Endodermal cell (in vitro differentiated cells): Measurements from ENCODE around the gene HSF2BP. TPM values are rescaled to one million over a fixed set of nuclear protein-coding genes. Genes with fewer than 3 reads are reported as not detected.

ENCODE experiments used
- DNase-seq: peaks from one replicate; pipeline ENCODE4 v3.0.0-alpha.2; 2017
- H3K27ac ChIP-seq: 2 replicates; pipeline ENCODE4 v1.5.1; 2013; ENCODE audit warnings: mild to moderate bottlenecking, low read depth, low read length, moderate library complexity
- H3K27me3 ChIP-seq: 2 replicates; pipeline ENCODE4 v1.6.1; 2013; ENCODE audit warnings: mild to moderate bottlenecking, low read length, moderate library complexity; ENCODE audit not compliant: insufficient read depth, control insufficient read depth, poor library complexity, severe bottlenecking
- H3K36me3 ChIP-seq: 2 replicates; pipeline ENCODE4 v1.7.0; 2013; ENCODE audit warnings: mild to moderate bottlenecking, low read length, moderate library complexity; ENCODE audit not compliant: control insufficient read depth, insufficient read depth
- H3K4me1 ChIP-seq: one replicate; pipeline ENCODE4 v1.7.0; 2013; ENCODE audit warnings: low read length; ENCODE audit not compliant: control insufficient read depth, insufficient read depth
- H3K4me3 ChIP-seq: 2 replicates; pipeline ENCODE4 v1.5.1; 2013; ENCODE audit warnings: mild to moderate bottlenecking, low read length, moderate library complexity
- H3K9ac ChIP-seq: 2 replicates; pipeline ENCODE4 v1.6.1; 2013; ENCODE audit warnings: mild to moderate bottlenecking, low read length, moderate library complexity; ENCODE audit not compliant: poor library complexity, severe bottlenecking; ENCODE audit errors: extremely low read depth
- H3K9me3 ChIP-seq: 2 replicates; pipeline ENCODE4 v1.6.1; 2013; ENCODE audit warnings: mild to moderate bottlenecking, low read length, moderate library complexity; ENCODE audit not compliant: control insufficient read depth
- H3K27ac Mint-ChIP-seq: 2 replicates; pipeline ENCODE4 v1.8.0; 2020; ENCODE audit warnings: mixed read lengths
- H3K27me3 Mint-ChIP-seq: 2 replicates; pipeline ENCODE4 v1.8.0; 2021; ENCODE audit warnings: mild to moderate bottlenecking, mixed read lengths; ENCODE audit not compliant: insufficient read depth
- H3K36me3 Mint-ChIP-seq: 2 replicates; pipeline ENCODE4 v1.8.0; 2020; ENCODE audit warnings: low read depth, mixed read lengths
- H3K4me1 Mint-ChIP-seq: 2 replicates; pipeline ENCODE4 v1.8.0; 2020; ENCODE audit warnings: mixed read lengths
- H3K4me3 Mint-ChIP-seq: 2 replicates; pipeline ENCODE4 v1.8.0; 2020; ENCODE audit warnings: mild to moderate bottlenecking, moderate library complexity, mixed read lengths
- H3K9me3 Mint-ChIP-seq: 2 replicates; pipeline ENCODE4 v1.8.0; 2020; ENCODE audit warnings: mild to moderate bottlenecking, mixed read lengths
- CTCF ChIP-seq: fragments of 200-600 bp; sonication (generic); conservative IDR thresholded peaks from 2 replicates; pipeline ENCODE4 v1.5.0; 2021; ENCODE audit warnings: antibody characterized with exemption, mild to moderate bottlenecking
- whole genome bisulfite sequencing, 2 experiments: methylation state at CpG; one replicate each; pipeline versions ENCODE4 v1.1.5 to v1.1.7; 2013; ENCODE audit warnings: missing lambda C conversion rate in 2 of 2, mixed read lengths in 1 of 2; ENCODE audit not compliant: insufficient coverage in 1 of 2, insufficient read length in 1 of 2; 5-methylcytosine and 5-hydroxymethylcytosine counted together
- total RNA-seq, 2 donors: library from RNA; stranded (reverse); fragmentation: NEBNext Ultra II Directional in 1 of 2; extraction: Animal tissue kit (Norgen Biotek cat#: 25700) in 1 of 2; gene quantifications; 2 replicates in 1 of 2; 3 replicates in 1 of 2; pipeline ENCODE4 v1.2.1, GENCODE V29; 2021

The HSF2BP gene
- total RNA-seq, 2 donors from 2014 or later: 1.7 to 1.9 TPM

- Histone ChIP-seq H3K27ac (no peak overlapping the region), H3K9me3 (peaks cover 27% of the 10 kb centered on the region), H3K4me1 (no peaks in the 10 kb centered on the region), H3K4me3 (no peak overlapping the region), H3K36me3 (no peaks in the 10 kb centered on the region), H3K27me3 (no peaks in the 10 kb centered on the region), H3K9ac (no peak overlapping the region)
- no peak for TF ChIP-seq CTCF
- peaks cover 3% of the 10 kb centered on the region for H3K27me3 Mint-ChIP-seq
- H3K4me3 Mint-ChIP-seq: no peak overlapping the region
- H3K4me1 Mint-ChIP-seq: peaks cover 4% of the 10 kb centered on the region
- peaks cover 17% of the 10 kb centered on the region for H3K36me3 Mint-ChIP-seq
- peaks cover 28% of the 10 kb centered on the region for H3K9me3 Mint-ChIP-seq
- no peak for DNase-seq
- WGBS, 2 experiments: 94% methylated on average over 2 of the region's 2 CpGs; no CpG with 5 or more reads in 1 of the 2 experiments
- no peak overlapping the region for H3K27ac Mint-ChIP-seq
Measured at GRCh38 chr21:43623588-43623987, 35.7 kb downstream of the HSF2BP start.

GRCh38 chr21:43622796-43623195, 36.5 kb downstream of the HSF2BP start:
- no peak for TF ChIP-seq CTCF
- no peaks in the 10 kb centered on the region for H3K27me3 ChIP-seq
- no peak overlapping the region for H3K4me3 Mint-ChIP-seq
- WGBS, 2 experiments: 92 to 93% methylated on average over 2 of the region's 2 CpGs
- H3K36me3 ChIP-seq: no peaks in the 10 kb centered on the region
- H3K9me3 Mint-ChIP-seq: peaks cover 20% of the 10 kb centered on the region
- peaks cover 4% of the 10 kb centered on the region for H3K4me1 Mint-ChIP-seq
- H3K9ac ChIP-seq: no peak overlapping the region
- no peak overlapping the region for H3K4me3 ChIP-seq
- peaks cover 10% of the 10 kb centered on the region for H3K36me3 Mint-ChIP-seq
- H3K4me1 ChIP-seq: no peaks in the 10 kb centered on the region
- peaks cover 3% of the 10 kb centered on the region for H3K27me3 Mint-ChIP-seq
- DNase-seq: no peak
- no peak overlapping the region for H3K27ac ChIP-seq
- no peak overlapping the region for H3K27ac Mint-ChIP-seq
- H3K9me3 ChIP-seq: peaks cover 20% of the 10 kb centered on the region

- Histone ChIP-seq H3K9me3 (peaks cover 13% of the 10 kb centered on the region), H3K9ac (no peak overlapping the region), H3K4me3 (no peak overlapping the region), H3K36me3 (no peaks in the 10 kb centered on the region), H3K27me3 (no peaks in the 10 kb centered on the region), H3K27ac (no peak overlapping the region), H3K4me1 (no peaks in the 10 kb centered on the region)
- H3K4me3 Mint-ChIP-seq: no peak overlapping the region
- peaks cover 9% of the 10 kb centered on the region for H3K36me3 Mint-ChIP-seq
- DNase-seq: no peak
- TF ChIP-seq CTCF: peak; percentile 59
- WGBS, 2 experiments: 89 to 100% methylated on average over 1 to 4 of the region's 4 CpGs
- H3K4me1 Mint-ChIP-seq: no peaks in the 10 kb centered on the region
- no peak overlapping the region for H3K27ac Mint-ChIP-seq
- H3K9me3 Mint-ChIP-seq: peaks cover 19% of the 10 kb centered on the region
- peaks cover 3% of the 10 kb centered on the region for H3K27me3 Mint-ChIP-seq
Measured at GRCh38 chr21:43619856-43620255, 39.4 kb downstream of the HSF2BP start.
